Endothelial cell (in vitro differentiated cells): ENCODE results near the gene SLC9A1. TPM values are rescaled to one million over a fixed set of nuclear protein-coding genes. Genes with fewer than 3 reads are reported as not detected.
"Not testable (repeated sequence)": the region's sequence is repeated elsewhere in the genome, so short reads cannot be mapped to it uniquely, and the experiment has no call there.

ENCODE experiments used
- DNase-seq: peaks from one replicate; pipeline ENCODE4 v3.0.0; 2021; ENCODE audit warnings: low spot score
- H3K27ac Mint-ChIP-seq: one replicate; pipeline ENCODE4 v1.8.0; 2021; ENCODE audit warnings: mixed read lengths, inconsistent platforms; ENCODE audit not compliant: unreplicated experiment
- H3K27me3 Mint-ChIP-seq: one replicate; pipeline ENCODE4 v1.8.0; 2021; ENCODE audit warnings: mild to moderate bottlenecking, moderate library complexity, mixed read lengths, inconsistent platforms; ENCODE audit not compliant: unreplicated experiment
- H3K36me3 Mint-ChIP-seq: one replicate; pipeline ENCODE4 v1.8.0; 2021; ENCODE audit warnings: mild to moderate bottlenecking, low read depth, mixed read lengths, inconsistent platforms; ENCODE audit not compliant: unreplicated experiment
- H3K4me1 Mint-ChIP-seq: one replicate; pipeline ENCODE4 v1.8.0; 2021; ENCODE audit warnings: mild to moderate bottlenecking, mixed read lengths, inconsistent platforms; ENCODE audit not compliant: unreplicated experiment
- H3K4me3 Mint-ChIP-seq: one replicate; pipeline ENCODE4 v1.8.0; 2021; ENCODE audit warnings: mild to moderate bottlenecking, mixed read lengths, inconsistent platforms; ENCODE audit not compliant: unreplicated experiment
- H3K9me3 Mint-ChIP-seq: one replicate; pipeline ENCODE4 v1.8.0; 2021; ENCODE audit warnings: mixed read lengths, inconsistent platforms; ENCODE audit not compliant: unreplicated experiment
- total RNA-seq: library from RNA; stranded (reverse); fragmentation: NEBNext Ultra II Directional; extraction: Animal tissue kit (Norgen Biotek cat#: 25700); gene quantifications from one replicate; pipeline ENCODE4 v1.2.1, GENCODE V29; 2021; ENCODE audit not compliant: unreplicated experiment
- TF ChIP-seq, protein P1 (sequence below): fragments of 200-600 bp; sonication (generic); IDR thresholded peaks from one replicate; pipeline ENCODE4 v1.5.0; 2021; ENCODE audit warnings: antibody characterized with exemption; ENCODE audit not compliant: unreplicated experiment

Gene SLC9A1
- total RNA-seq, 1 donor from 2014 or later, result 96.2 TPM

GRCh38 chr1:27130798-27131197, 24.1 kb downstream of the SLC9A1 start:
- DNase-seq, result no peak
- H3K27ac Mint-ChIP-seq, result no peak overlapping the region
- H3K36me3 Mint-ChIP-seq, result peaks cover 15% of the 10 kb centered on the region
- H3K4me3 Mint-ChIP-seq, result no peak overlapping the region
- H3K27me3 Mint-ChIP-seq, result peaks cover 5% of the 10 kb centered on the region
- no peaks in the 10 kb centered on the region for H3K9me3 Mint-ChIP-seq
- peaks cover 7% of the 10 kb centered on the region for H3K4me1 Mint-ChIP-seq
- TF ChIP-seq, protein P1, sequence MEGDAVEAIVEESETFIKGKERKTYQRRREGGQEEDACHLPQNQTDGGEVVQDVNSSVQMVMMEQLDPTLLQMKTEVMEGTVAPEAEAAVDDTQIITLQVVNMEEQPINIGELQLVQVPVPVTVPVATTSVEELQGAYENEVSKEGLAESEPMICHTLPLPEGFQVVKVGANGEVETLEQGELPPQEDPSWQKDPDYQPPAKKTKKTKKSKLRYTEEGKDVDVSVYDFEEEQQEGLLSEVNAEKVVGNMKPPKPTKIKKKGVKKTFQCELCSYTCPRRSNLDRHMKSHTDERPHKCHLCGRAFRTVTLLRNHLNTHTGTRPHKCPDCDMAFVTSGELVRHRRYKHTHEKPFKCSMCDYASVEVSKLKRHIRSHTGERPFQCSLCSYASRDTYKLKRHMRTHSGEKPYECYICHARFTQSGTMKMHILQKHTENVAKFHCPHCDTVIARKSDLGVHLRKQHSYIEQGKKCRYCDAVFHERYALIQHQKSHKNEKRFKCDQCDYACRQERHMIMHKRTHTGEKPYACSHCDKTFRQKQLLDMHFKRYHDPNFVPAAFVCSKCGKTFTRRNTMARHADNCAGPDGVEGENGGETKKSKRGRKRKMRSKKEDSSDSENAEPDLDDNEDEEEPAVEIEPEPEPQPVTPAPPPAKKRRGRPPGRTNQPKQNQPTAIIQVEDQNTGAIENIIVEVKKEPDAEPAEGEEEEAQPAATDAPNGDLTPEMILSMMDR, result no peak

DNA sequence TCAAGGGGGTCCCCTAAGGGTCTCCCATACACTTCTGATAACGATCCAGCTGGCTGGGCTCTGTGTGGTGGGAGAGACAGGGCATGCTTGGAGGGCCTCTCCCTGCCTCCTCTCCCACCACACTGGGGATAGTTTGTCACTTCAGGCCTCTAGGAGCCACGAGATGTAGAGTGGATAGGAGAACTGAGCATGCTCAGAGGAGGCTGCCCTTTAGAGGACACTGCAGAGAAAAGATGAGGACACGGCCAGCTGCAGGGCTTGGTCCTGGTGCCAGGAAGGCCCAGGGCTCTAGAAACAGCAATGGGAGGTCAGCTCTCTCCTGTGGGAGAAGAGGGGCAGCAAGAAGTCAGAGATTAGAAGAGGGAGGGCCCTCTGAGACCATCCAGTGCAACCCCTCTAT, 25.7 kb downstream of the SLC9A1 start:
- H3K27me3 Mint-ChIP-seq, result peaks cover 5% of the 10 kb centered on the region
- H3K9me3 Mint-ChIP-seq, result no peaks in the 10 kb centered on the region
- no peak overlapping the region for H3K27ac Mint-ChIP-seq
- H3K36me3 Mint-ChIP-seq, result peaks cover 13% of the 10 kb centered on the region
- no peak for DNase-seq
- no peak overlapping the region for H3K4me3 Mint-ChIP-seq
- peaks cover 6% of the 10 kb centered on the region for H3K4me1 Mint-ChIP-seq
- TF ChIP-seq, protein P1, result no peak

GRCh38 chr1:27127419-27127818, 27.5 kb downstream of the SLC9A1 start:
- Mint-ChIP-seq H3K9me3 (no peaks in the 10 kb centered on the region), H3K27me3 (peaks cover 3% of the 10 kb centered on the region), H3K4me1 (peaks cover 9% of the 10 kb centered on the region), H3K27ac (no peak overlapping the region), H3K36me3 (peaks cover 13% of the 10 kb centered on the region), H3K4me3 (no peak overlapping the region)
- TF ChIP-seq, protein P1, result no peak
- no peak for DNase-seq

- Mint-ChIP-seq H3K4me1 (peaks cover 9% of the 10 kb centered on the region), H3K27ac (no peak overlapping the region), H3K27me3 (peaks cover 3% of the 10 kb centered on the region), H3K4me3 (peak overlapping the region; percentile 47), H3K9me3 (no peaks in the 10 kb centered on the region), H3K36me3 (peaks cover 13% of the 10 kb centered on the region)
- TF ChIP-seq, protein P1, result no peak
- DNase-seq, result no peak
These were observed 28.5 kb downstream of the SLC9A1 start for GRCh38 chr1:27126391-27126790.

- not testable (repeated sequence) for H3K9me3 Mint-ChIP-seq, H3K27me3 Mint-ChIP-seq, DNase-seq, H3K4me3 Mint-ChIP-seq
- Mint-ChIP-seq H3K27ac (peak overlapping the region; percentile 44), H3K4me1 (peaks cover 12% of the 10 kb centered on the region), H3K36me3 (peaks cover 13% of the 10 kb centered on the region)
These were observed 29.8 kb downstream of the SLC9A1 start for GRCh38 chr1:27125125-27125524.
